Activated CD8-positive, alpha-beta memory T cell treated with anti-CD3 and anti-CD28 coated beads for 4 hours (primary cell): ENCODE data around the gene CDC42BPB.

Experiments used
- DNase-seq, 2 donors: peaks; one replicate each; pipeline ENCODE4 v3.0.0-alpha.2; 2020; ENCODE audit warnings: low read depth in 2 of 2

The CDC42BPB gene

GRCh38 chr14:103073876-103074728 is 16.8 kb upstream of the CDC42BPB start:
- no peak for DNase-seq

- DNase-seq: no peak
Measured at GRCh38 chr14:103073367-103073875, 16.1 kb upstream of the CDC42BPB start.

GRCh38 chr14:103072595-103073366 is 15.4 kb upstream of the CDC42BPB start:
- no peak for DNase-seq

DNA sequence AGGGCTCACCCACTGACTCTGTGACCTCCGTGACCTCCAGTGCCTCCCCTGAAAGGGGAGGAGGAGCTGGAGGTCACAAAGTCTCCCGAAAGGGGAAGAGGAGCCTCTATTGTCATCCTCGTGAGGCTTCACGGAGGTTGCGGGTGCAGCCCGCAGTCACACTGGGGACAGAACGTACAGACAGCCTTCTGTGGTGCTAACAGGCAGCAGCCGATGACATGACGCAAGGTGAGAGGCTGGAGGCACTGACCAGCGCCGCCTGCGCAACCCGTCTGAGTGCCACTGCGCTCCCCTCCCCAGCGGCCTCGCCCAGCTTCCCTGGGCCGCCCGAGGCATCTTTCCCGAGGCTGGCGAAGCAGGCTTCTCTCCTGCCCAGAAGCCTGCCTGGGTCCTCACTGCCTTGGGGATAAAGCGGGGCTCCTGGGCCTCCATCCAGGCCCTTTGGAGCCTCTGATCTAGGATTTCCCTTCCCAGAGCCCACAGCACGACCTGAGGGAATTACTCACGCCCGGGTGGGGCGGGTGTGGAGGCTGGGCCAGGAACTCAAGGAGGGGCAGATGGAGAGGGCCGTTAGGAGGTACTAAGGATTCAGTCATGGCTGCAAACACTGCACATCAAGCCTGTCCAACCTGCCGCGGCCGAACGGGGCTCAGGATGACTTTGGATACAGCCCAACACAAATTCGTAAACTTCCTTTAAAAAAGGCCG is 14.3 kb upstream of the CDC42BPB start:
- no peak for DNase-seq

DNA sequence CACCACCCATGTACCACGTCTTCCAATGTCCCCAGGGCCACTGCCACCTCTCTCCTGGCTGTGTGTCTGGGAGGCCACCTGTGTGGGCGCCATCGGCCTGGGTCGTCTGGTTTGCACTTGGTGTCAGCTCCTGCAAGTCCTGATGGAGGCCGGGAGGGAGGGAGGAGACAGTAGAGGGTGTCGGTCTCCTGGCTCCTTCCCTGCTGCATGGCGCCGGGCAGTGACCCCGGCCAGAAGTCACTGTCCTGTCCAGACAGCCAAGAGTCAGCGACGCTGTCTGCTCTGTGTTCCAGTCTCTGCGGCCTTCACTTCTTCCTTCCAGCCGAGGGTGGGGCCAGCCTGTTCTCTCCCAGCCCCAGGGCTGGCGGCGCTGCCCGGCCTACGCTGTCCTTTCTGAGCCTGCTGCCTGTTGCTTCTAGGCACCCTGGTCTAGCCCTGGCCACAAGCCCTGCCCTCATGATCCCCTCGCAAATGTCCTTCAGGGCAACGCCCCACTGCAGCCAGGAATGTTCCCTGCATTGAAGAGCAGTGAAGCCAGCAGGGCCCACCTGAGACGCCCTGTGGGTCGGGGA is 13.7 kb upstream of the CDC42BPB start:
- DNase-seq: no peak

DNA sequence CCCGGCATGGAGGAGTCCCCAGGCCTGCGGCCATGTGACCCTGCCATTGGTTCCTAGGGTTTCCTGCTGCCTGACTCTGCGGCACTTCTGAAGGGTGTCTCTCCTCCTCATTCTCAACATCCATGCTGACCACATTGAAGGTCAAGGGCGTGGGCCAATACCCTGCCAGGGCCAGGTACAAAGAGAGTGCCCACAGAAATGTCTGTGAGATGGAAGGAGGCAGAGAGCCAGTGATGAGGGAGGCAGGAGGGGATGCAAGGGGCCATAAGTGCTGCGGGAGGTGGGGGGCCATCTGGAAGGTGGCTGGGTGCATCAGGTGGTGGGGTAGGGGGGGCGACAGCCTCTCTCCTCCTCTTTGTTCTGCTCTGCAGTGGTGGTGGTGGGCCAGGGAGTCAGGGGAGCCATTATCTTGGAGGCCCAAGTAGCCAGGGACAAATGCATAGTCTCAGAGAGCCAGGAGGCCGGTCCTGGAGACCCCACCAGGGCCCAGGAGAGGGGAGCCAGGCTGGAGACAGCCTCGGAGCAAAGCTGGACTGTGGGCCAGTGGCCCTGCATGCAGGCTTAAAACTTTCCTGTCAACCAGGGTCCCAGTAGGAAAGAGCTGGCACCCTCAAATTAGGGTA is 13.0 kb upstream of the CDC42BPB start:
- no peak for DNase-seq

DNA sequence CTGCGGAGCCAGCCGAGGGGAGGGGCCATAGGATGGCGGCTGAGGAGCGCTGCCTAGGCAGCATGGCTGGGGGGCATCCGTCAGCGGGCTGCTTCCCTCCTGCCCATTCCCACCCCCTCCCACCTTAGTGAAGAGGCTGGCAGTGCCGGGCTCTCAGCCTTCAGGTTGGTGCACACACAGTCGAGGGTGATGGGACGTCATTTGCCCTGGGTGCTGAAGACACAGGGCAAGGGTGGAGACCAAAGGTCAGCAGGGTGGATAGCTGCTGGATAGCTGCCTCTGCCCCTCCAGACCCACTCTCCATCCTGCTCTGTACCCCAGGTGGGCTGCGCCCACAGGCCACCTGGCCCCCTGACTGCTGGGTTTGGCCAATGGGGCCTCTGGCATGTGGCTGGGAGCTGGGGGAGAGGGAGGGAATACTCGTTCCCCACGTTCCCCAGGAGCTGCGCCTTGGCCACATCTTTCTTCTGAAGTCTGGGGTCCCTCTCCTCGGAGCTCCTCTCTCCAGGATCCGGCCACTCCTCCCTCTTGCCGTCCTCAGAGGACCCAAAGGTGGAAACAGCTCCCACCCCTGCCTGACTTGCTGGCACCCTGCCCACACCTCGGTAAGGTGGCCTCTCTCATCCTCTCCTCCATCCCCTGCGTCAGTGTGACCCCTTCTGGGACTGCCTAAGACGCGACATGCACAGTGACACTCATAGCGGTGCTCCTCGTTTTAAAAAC is 11.2 kb upstream of the CDC42BPB start:
- no peak for DNase-seq

- DNase-seq: no peak
Measured at GRCh38 chr14:103067231-103067954, 10.0 kb upstream of the CDC42BPB start.

GRCh38 chr14:103066399-103066798 is 9.1 kb upstream of the CDC42BPB start:
- no peak for DNase-seq

- DNase-seq: no peak
Measured at GRCh38 chr14:103065861-103066260, 8.5 kb upstream of the CDC42BPB start.

DNA sequence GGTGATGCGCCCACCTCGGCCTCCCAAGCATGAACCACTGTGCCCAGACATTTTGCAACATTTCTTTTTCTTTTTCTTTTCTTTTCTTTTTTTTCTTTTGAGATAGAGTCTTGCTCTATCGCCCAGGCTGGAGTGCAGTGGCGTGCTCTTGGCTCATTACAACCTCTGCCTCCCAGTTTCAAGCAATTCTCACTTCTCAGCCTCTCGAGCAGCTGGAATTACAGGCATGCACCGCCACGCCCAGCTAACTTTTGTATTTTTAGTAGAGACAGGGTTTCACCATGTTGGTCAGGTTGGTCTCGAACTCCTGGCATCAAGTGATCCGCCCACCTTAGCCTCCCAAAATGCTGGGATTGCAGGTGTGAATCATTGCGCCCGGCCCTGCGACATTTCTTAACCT is 7.6 kb upstream of the CDC42BPB start:
- DNase-seq: no peak

GRCh38 chr14:103064436-103064835 is 7.1 kb upstream of the CDC42BPB start:
- no peak for DNase-seq

GRCh38 chr14:103061482-103061976 is 4.2 kb upstream of the CDC42BPB start:
- DNase-seq: no peak

DNA sequence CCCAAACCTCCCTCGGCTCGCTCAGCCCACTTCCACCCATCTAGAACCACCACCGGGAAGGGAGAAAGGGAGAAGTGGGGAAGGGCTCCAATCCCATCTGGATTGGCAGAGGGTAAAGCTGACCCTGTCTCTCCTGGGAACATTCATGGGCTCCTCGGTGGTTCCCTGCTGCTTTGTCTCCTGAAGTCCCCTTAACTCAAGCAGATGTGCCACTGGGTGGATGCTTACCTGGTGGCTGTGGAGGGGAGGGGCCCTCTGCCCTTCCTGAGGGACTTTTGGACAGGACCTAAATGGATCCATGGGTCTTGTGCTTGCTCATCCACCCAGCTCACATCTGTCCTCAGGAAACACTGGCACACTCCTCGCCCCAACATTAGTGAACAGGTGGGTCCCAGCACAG is 2.2 kb upstream of the CDC42BPB start:
- no peak for DNase-seq

GRCh38 chr14:103058164-103059055 is 1.1 kb upstream of the CDC42BPB start:
- DNase-seq: no peak

GRCh38 chr14:103057028-103057371 is 349 bp downstream of the CDC42BPB start:
- DNase-seq: no peak

GRCh38 chr14:103056322-103057027 is 874 bp downstream of the CDC42BPB start:
- DNase-seq: no peak

GRCh38 chr14:103055695-103056094 is 1.7 kb downstream of the CDC42BPB start:
- no peak for DNase-seq
